Liver (tissue), 9 donors: ENCODE results near the gene HS6ST3. TPM values are rescaled to one million over a fixed set of nuclear protein-coding genes. Genes with fewer than 3 reads are reported as not detected.

Experiments used
- DNase-seq: peaks from one replicate; pipeline ENCODE4 v3.0.0-alpha.2; 2017; ENCODE audit warnings: low spot score
- H3K27ac ChIP-seq, 2 donors: one replicate each; pipeline ENCODE4 v1.7.0; 2013; ENCODE audit warnings: inconsistent platforms in 2 of 2, low read length in 2 of 2, control low read depth in 1 of 2, low read depth in 1 of 2, mild to moderate bottlenecking in 1 of 2
- H3K27me3 ChIP-seq, 4 donors: one replicate each; pipeline versions ENCODE4 v1.6.1 to v1.7.0; 2013; ENCODE audit warnings: low read length in 3 of 4, inconsistent platforms in 1 of 4, mild to moderate bottlenecking in 1 of 4, moderate library complexity in 1 of 4; ENCODE audit not compliant: control insufficient read depth in 4 of 4, insufficient read depth in 4 of 4
- H3K36me3 ChIP-seq, 4 donors: one replicate each; pipeline versions ENCODE4 v1.6.1 to v1.7.0; 2013; ENCODE audit warnings: low read length in 3 of 4, mild to moderate bottlenecking in 3 of 4, low read depth in 1 of 4, moderate library complexity in 1 of 4; ENCODE audit not compliant: control insufficient read depth in 4 of 4, insufficient read depth in 3 of 4
- H3K4me1 ChIP-seq, 4 donors: one replicate each; pipeline versions ENCODE4 v1.6.1 to v1.7.0; 2013; ENCODE audit warnings: low read length in 3 of 4, mild to moderate bottlenecking in 3 of 4, moderate library complexity in 1 of 4; ENCODE audit not compliant: control insufficient read depth in 4 of 4, insufficient read depth in 4 of 4
- H3K4me3 ChIP-seq, 3 donors: one replicate each; pipeline versions ENCODE4 v1.6.1 to v1.7.0; 2013; ENCODE audit warnings: low read length in 3 of 3, control low read depth in 1 of 3, low read depth in 1 of 3, mild to moderate bottlenecking in 1 of 3
- H3K9ac ChIP-seq, 2 donors: one replicate each; pipeline ENCODE4 v1.7.0; 2013; ENCODE audit warnings: low read length in 2 of 2, mild to moderate bottlenecking in 2 of 2, moderate library complexity in 2 of 2, control low read depth in 1 of 2, low read depth in 1 of 2
- H3K9me3 ChIP-seq, 4 donors: one replicate each; pipeline versions ENCODE4 v1.6.1 to v1.7.0; 2013; ENCODE audit warnings: low read length in 3 of 4; ENCODE audit not compliant: control insufficient read depth in 4 of 4
- EGR1 ChIP-seq, 2 donors: IDR thresholded peaks; 2 replicates each; pipeline ENCODE4 v1.6.1; 2016 to 2018; ENCODE audit warnings: antibody characterized with exemption in 2 of 2, low read depth in 2 of 2
- FOXA1 ChIP-seq: IDR thresholded peaks from 2 replicates; pipeline ENCODE4 v1.6.1; 2016; ENCODE audit warnings: antibody characterized with exemption
- FOXA2 ChIP-seq: IDR thresholded peaks from 2 replicates; pipeline ENCODE4 v1.6.1; 2016; ENCODE audit warnings: antibody characterized with exemption
- GABPA ChIP-seq, 2 donors: IDR thresholded peaks in 1 of 2; conservative IDR thresholded peaks in 1 of 2; 2 replicates each; pipeline ENCODE4 v1.6.1; 2016; ENCODE audit warnings: antibody characterized with exemption in 2 of 2, mild to moderate bottlenecking in 1 of 2, moderate library complexity in 1 of 2
- HNF4G ChIP-seq: IDR thresholded peaks from 2 replicates; pipeline ENCODE4 v1.6.1; 2016; ENCODE audit warnings: antibody characterized with exemption
- JUND ChIP-seq, 2 donors: IDR thresholded peaks; 2 replicates each; pipeline ENCODE4 v1.6.1; 2016; ENCODE audit warnings: antibody characterized with exemption in 2 of 2
- RAD21 ChIP-seq, 2 donors: IDR thresholded peaks; 2 replicates each; pipeline ENCODE4 v1.6.1; 2016; ENCODE audit warnings: antibody characterized with exemption in 2 of 2, mild to moderate bottlenecking in 2 of 2
- RXRA ChIP-seq, 2 donors: IDR thresholded peaks; 2 replicates each; pipeline ENCODE4 v1.6.1; 2017 to 2018; ENCODE audit warnings: antibody characterized with exemption in 2 of 2, mild to moderate bottlenecking in 1 of 2
- SP1 ChIP-seq: IDR thresholded peaks from 2 replicates; pipeline ENCODE4 v1.6.1; 2018; ENCODE audit warnings: antibody characterized with exemption, mild to moderate bottlenecking
- TAF1 ChIP-seq: conservative IDR thresholded peaks from 2 replicates; pipeline ENCODE4 v1.6.1; 2016; ENCODE audit warnings: antibody characterized with exemption, mild to moderate bottlenecking
- YY1 ChIP-seq: IDR thresholded peaks from 2 replicates; pipeline ENCODE4 v1.6.1; 2016; ENCODE audit warnings: antibody characterized with exemption, mild to moderate bottlenecking
- WGBS: extraction: QIAGEN DNeasy Blood & Tissue Kit; methylation state at CpG from one replicate; pipeline ENCODE4 v1.1.7; 2013; 5-methylcytosine and 5-hydroxymethylcytosine counted together
- polyA plus RNA-seq, 2 donors: library from polyadenylated mRNA; stranded (reverse) in 1 of 2; unstranded in 1 of 2; fragments of 200-250 nt in 1 of 2; fragments of >200 nt in 1 of 2; fragmentation: Nextera tagmentation in 1 of 2; extraction: Ambion mirVana in 1 of 2; gene quantifications; one replicate each; pipeline versions ENCODE4 v1.2.1 to v1.2.3, GENCODE V29; 2013 to 2015
- total RNA-seq, 2 donors: library from RNA; depleted of rRNA; stranded (reverse); fragments of >200 nt; gene quantifications; one replicate each; pipeline ENCODE4 v1.2.3, GENCODE V29; 2014
- TF ChIP-seq, protein P1 (sequence below): IDR thresholded peaks from 2 replicates; pipeline ENCODE4 v1.6.1; 2016; ENCODE audit warnings: antibody characterized with exemption, mild to moderate bottlenecking
- TF ChIP-seq, protein P2 (sequence below): IDR thresholded peaks from 2 replicates; pipeline ENCODE4 v1.6.1; 2016; ENCODE audit warnings: antibody characterized with exemption
- TF ChIP-seq, protein P3 (sequence below): IDR thresholded peaks from 2 replicates; pipeline ENCODE4 v1.6.1; 2016; ENCODE audit warnings: antibody characterized with exemption
- TF ChIP-seq, protein P4 (sequence below): IDR thresholded peaks from 2 replicates; pipeline ENCODE4 v1.6.1; 2016; ENCODE audit warnings: antibody characterized with exemption
- TF ChIP-seq, protein P5 (sequence below): fragments of 150-350 bp; IDR thresholded peaks from 2 replicates; pipeline ENCODE4 v1.5.1; 2017; ENCODE audit warnings: improper control_type of control experiment, low read depth, low read length; ENCODE audit not compliant: missing input control
- donor health status: healthy.
- donor health status: healthy.
- donor health status: healthy.
- donor health status: healthy.
- donor health status: healthy.

Gene HS6ST3
- total and polyA plus RNA-seq, 4 donors: under 0.01 TPM; not detected in 3

DNA sequence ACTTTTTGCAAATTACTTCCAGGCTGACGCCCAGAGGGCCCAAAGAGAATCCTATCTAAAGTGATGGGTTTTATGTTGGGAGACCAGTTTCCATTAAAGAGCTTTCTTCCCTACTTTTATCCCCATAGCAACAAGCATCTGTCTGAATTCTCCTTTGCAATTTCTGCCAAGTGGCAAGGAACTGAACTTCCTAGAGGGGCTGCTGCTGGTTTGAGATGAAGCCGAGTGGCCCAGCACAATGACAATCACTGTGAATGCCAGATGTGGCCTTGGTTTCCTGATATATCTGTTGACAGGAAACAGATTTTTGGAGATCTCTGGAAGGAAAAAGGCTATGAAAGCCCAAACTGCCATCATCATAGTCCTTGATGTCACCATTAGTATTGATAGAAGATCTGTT is 705.8 kb downstream of the HS6ST3 start:
- no peak for DNase-seq
- WGBS: 75% methylated on average over 2 of the region's 2 CpGs

DNA sequence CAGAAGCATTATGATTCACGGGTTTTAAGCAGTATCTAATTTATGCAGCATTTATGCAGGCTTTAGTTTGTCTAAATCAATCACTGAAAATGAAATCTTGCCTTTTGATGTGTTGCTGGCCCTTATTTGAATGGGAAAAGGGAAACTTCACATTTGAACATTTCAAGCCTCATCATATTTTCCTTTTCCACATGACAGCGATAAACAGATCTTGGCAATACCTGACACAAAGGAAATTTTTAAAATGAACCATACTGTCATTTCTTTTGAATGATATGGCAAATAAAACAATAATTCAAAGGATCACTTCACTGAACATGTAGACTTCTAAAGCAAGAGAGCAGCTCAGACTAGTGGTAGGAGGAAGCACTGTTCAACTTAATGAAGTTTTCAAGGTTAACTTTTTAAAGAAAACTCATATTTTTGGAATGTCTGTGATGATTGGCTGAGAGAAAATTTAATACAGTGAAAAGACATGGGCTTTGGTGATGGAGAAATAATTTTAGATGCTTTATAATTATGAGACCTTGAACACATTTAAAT is 706.3 kb downstream of the HS6ST3 start:
- peak; percentile 6 to 16 for TF ChIP-seq RAD21 (IDR thresholded peaks at IDR 0.05)
- no peak for TF ChIP-seq TAF1
- 79% methylated on average over 2 of the region's 2 CpGs for WGBS
- H3K9me3 ChIP-seq: no peaks in the 10 kb centered on the region
- H3K27me3 ChIP-seq: peaks cover 0 to 7% (median 0%) of the 10 kb centered on the region in 4 donors
- H3K27ac ChIP-seq: no peak overlapping the region
- no peaks in the 10 kb centered on the region for H3K36me3 ChIP-seq
- DNase-seq: no peak
- no peak overlapping the region for H3K9ac ChIP-seq
- H3K4me1 ChIP-seq: no peaks in the 10 kb centered on the region
- no peak overlapping the region for H3K4me3 ChIP-seq

More for the DNA sequence above, 705.8 kb downstream of the HS6ST3 start:
- Histone ChIP-seq H3K27ac (no peak overlapping the region), H3K27me3 (peaks cover 0 to 7% (median 0%) of the 10 kb centered on the region in 4 donors), H3K4me1 (no peaks in the 10 kb centered on the region), H3K36me3 (no peaks in the 10 kb centered on the region), H3K9me3 (no peaks in the 10 kb centered on the region), H3K4me3 (no peak overlapping the region), H3K9ac (no peak overlapping the region)
- TF ChIP-seq, protein P1, sequence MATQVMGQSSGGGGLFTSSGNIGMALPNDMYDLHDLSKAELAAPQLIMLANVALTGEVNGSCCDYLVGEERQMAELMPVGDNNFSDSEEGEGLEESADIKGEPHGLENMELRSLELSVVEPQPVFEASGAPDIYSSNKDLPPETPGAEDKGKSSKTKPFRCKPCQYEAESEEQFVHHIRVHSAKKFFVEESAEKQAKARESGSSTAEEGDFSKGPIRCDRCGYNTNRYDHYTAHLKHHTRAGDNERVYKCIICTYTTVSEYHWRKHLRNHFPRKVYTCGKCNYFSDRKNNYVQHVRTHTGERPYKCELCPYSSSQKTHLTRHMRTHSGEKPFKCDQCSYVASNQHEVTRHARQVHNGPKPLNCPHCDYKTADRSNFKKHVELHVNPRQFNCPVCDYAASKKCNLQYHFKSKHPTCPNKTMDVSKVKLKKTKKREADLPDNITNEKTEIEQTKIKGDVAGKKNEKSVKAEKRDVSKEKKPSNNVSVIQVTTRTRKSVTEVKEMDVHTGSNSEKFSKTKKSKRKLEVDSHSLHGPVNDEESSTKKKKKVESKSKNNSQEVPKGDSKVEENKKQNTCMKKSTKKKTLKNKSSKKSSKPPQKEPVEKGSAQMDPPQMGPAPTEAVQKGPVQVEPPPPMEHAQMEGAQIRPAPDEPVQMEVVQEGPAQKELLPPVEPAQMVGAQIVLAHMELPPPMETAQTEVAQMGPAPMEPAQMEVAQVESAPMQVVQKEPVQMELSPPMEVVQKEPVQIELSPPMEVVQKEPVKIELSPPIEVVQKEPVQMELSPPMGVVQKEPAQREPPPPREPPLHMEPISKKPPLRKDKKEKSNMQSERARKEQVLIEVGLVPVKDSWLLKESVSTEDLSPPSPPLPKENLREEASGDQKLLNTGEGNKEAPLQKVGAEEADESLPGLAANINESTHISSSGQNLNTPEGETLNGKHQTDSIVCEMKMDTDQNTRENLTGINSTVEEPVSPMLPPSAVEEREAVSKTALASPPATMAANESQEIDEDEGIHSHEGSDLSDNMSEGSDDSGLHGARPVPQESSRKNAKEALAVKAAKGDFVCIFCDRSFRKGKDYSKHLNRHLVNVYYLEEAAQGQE: no peak
- TF ChIP-seq, protein P2, sequence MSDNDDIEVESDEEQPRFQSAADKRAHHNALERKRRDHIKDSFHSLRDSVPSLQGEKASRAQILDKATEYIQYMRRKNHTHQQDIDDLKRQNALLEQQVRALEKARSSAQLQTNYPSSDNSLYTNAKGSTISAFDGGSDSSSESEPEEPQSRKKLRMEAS: no peak
- TF ChIP-seq GABPA (IDR thresholded peaks at IDR 0.05 in 1 of 2, conservative IDR thresholded peaks at IDR 0.05 in 1 of 2): no peak
- no peak for TF ChIP-seq EGR1 (IDR thresholded peaks at IDR 0.05; ENCODE audit: low read depth in 2 of 2)
- no peak for TF ChIP-seq JUND (IDR thresholded peaks at IDR 0.05)
- TF ChIP-seq FOXA1: no peak
- TF ChIP-seq RXRA (IDR thresholded peaks at IDR 0.05): no peak
- TF ChIP-seq HNF4G: no peak
- TF ChIP-seq TAF1: no peak

DNA sequence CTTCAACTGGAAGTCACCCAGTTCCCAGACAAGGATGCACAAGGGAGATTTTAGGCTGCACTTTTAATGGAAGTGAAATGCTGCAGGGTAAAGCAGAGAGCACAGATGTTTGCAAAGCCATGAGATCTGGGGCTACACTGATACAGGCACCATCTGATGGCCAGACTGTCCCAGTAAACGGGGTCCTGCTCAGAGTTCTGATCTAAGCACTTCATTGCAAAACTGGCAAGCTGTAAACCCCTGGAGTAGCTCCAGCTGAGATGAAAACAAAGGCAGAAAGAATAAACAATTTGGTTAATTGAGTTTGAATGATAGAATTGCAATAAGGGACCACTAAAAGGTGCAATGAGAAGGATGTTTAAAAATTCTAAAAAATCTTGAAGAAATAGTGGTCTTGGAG is 707.2 kb downstream of the HS6ST3 start:
- H3K4me3 ChIP-seq: no peak overlapping the region
- WGBS: 23% methylated on average over 1 of the region's 1 CpG
- no peak overlapping the region for H3K27ac ChIP-seq
- no peaks in the 10 kb centered on the region for H3K9me3 ChIP-seq
- peaks cover 0 to 7% (median 0%) of the 10 kb centered on the region in 4 donors for H3K27me3 ChIP-seq
- H3K9ac ChIP-seq: no peak overlapping the region
- H3K36me3 ChIP-seq: no peaks in the 10 kb centered on the region
- no peaks in the 10 kb centered on the region for H3K4me1 ChIP-seq
- DNase-seq: no peak
- TF ChIP-seq SP1 (no peak), GABPA (IDR thresholded peaks at IDR 0.05 in 1 of 2, conservative IDR thresholded peaks at IDR 0.05 in 1 of 2) (no peak), RXRA (IDR thresholded peaks at IDR 0.05) (no peak), YY1 (no peak), RAD21 (IDR thresholded peaks at IDR 0.05) (no peak), JUND (IDR thresholded peaks at IDR 0.05) (no peak), FOXA1 (no peak), FOXA2 (no peak)
- TF ChIP-seq, protein P3, sequence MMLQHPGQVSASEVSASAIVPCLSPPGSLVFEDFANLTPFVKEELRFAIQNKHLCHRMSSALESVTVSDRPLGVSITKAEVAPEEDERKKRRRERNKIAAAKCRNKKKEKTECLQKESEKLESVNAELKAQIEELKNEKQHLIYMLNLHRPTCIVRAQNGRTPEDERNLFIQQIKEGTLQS: no peak
- TF ChIP-seq, protein P4, sequence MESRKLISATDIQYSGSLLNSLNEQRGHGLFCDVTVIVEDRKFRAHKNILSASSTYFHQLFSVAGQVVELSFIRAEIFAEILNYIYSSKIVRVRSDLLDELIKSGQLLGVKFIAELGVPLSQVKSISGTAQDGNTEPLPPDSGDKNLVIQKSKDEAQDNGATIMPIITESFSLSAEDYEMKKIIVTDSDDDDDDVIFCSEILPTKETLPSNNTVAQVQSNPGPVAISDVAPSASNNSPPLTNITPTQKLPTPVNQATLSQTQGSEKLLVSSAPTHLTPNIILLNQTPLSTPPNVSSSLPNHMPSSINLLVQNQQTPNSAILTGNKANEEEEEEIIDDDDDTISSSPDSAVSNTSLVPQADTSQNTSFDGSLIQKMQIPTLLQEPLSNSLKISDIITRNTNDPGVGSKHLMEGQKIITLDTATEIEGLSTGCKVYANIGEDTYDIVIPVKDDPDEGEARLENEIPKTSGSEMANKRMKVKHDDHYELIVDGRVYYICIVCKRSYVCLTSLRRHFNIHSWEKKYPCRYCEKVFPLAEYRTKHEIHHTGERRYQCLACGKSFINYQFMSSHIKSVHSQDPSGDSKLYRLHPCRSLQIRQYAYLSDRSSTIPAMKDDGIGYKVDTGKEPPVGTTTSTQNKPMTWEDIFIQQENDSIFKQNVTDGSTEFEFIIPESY: no peak
- TF ChIP-seq, protein P2: no peak
- TF ChIP-seq, protein P5, sequence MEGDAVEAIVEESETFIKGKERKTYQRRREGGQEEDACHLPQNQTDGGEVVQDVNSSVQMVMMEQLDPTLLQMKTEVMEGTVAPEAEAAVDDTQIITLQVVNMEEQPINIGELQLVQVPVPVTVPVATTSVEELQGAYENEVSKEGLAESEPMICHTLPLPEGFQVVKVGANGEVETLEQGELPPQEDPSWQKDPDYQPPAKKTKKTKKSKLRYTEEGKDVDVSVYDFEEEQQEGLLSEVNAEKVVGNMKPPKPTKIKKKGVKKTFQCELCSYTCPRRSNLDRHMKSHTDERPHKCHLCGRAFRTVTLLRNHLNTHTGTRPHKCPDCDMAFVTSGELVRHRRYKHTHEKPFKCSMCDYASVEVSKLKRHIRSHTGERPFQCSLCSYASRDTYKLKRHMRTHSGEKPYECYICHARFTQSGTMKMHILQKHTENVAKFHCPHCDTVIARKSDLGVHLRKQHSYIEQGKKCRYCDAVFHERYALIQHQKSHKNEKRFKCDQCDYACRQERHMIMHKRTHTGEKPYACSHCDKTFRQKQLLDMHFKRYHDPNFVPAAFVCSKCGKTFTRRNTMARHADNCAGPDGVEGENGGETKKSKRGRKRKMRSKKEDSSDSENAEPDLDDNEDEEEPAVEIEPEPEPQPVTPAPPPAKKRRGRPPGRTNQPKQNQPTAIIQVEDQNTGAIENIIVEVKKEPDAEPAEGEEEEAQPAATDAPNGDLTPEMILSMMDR: no peak
